Measurements from ENCODE around the gene ELAC1.
"Not testable (repeated sequence)": the region's sequence is repeated elsewhere in the genome, so short reads cannot be mapped to it uniquely, and the experiment has no call there.

The ELAC1 gene

GRCh38 chr18:50973367-50974126 is 5.7 kb downstream of the ELAC1 start:
- DNase-seq, result no peak

- DNase-seq, result no peak
Measured at GRCh38 chr18:50977037-50977760, 9.4 kb downstream of the ELAC1 start.

GRCh38 chr18:50981381-50981780 is 13.5 kb downstream of the ELAC1 start:
- no peak for DNase-seq

- DNase-seq, result no peak
Measured at GRCh38 chr18:50982086-50982801, 14.4 kb downstream of the ELAC1 start.

- no peak for DNase-seq
Measured at GRCh38 chr18:50982802-50983179, 15.0 kb downstream of the ELAC1 start.

GRCh38 chr18:50986360-50987087 is 18.7 kb downstream of the ELAC1 start:
- DNase-seq, result no peak

GRCh38 chr18:50987261-50987660 is 19.4 kb downstream of the ELAC1 start:
- DNase-seq, result no peak

GRCh38 chr18:50989711-50990110 is 21.9 kb downstream of the ELAC1 start:
- DNase-seq, result no peak

- no peak for DNase-seq
Measured at GRCh38 chr18:50992351-50992762, 24.5 kb downstream of the ELAC1 start.

- DNase-seq, result no peak
Measured at GRCh38 chr18:50994031-50994430, 26.2 kb downstream of the ELAC1 start.

GRCh38 chr18:51003174-51003573 is 35.3 kb downstream of the ELAC1 start:
- DNase-seq, result not testable (repeated sequence)

GRCh38 chr18:51006061-51006818 is 38.4 kb downstream of the ELAC1 start:
- DNase-seq, result no peak

GRCh38 chr18:51006948-51007789 is 39.3 kb downstream of the ELAC1 start:
- DNase-seq, result no peak

- DNase-seq, result no peak
Measured at GRCh38 chr18:51007790-51008139, 39.9 kb downstream of the ELAC1 start.

GRCh38 chr18:51009072-51009471 is 41.2 kb downstream of the ELAC1 start:
- DNase-seq, result no peak

- DNase-seq, result no peak
Measured at GRCh38 chr18:51010218-51010617, 42.4 kb downstream of the ELAC1 start.

- DNase-seq, result no peak
Measured at GRCh38 chr18:51011709-51012108, 43.9 kb downstream of the ELAC1 start.

GRCh38 chr18:51012441-51012840 is 44.6 kb downstream of the ELAC1 start:
- DNase-seq, result no peak

GRCh38 chr18:51013259-51013658 is 45.4 kb downstream of the ELAC1 start:
- no peak for DNase-seq

GRCh38 chr18:51017140-51017879 is 49.5 kb downstream of the ELAC1 start:
- DNase-seq, result no peak

GRCh38 chr18:51020536-51020935 is 52.7 kb downstream of the ELAC1 start:
- no peak for DNase-seq

Measured in activated T-cell treated with anti-CD3 and anti-CD28 coated beads for 4 hours (primary cell).